ENCODE data around the gene AP1G2. TPM values are rescaled to one million over a fixed set of nuclear protein-coding genes. Genes with fewer than 3 reads are reported as not detected.
A peak's percentile ranks its signal among the peaks of the same experiment; 100 is the strongest.

AP1G2 gene
- total and polyA plus RNA-seq, 2 of the 13 experiments (the other 11 are each of a cell fraction or from before 2014, with no cell fraction given), result 96.9 to 611 TPM

- TF ChIP-seq, protein P1, sequence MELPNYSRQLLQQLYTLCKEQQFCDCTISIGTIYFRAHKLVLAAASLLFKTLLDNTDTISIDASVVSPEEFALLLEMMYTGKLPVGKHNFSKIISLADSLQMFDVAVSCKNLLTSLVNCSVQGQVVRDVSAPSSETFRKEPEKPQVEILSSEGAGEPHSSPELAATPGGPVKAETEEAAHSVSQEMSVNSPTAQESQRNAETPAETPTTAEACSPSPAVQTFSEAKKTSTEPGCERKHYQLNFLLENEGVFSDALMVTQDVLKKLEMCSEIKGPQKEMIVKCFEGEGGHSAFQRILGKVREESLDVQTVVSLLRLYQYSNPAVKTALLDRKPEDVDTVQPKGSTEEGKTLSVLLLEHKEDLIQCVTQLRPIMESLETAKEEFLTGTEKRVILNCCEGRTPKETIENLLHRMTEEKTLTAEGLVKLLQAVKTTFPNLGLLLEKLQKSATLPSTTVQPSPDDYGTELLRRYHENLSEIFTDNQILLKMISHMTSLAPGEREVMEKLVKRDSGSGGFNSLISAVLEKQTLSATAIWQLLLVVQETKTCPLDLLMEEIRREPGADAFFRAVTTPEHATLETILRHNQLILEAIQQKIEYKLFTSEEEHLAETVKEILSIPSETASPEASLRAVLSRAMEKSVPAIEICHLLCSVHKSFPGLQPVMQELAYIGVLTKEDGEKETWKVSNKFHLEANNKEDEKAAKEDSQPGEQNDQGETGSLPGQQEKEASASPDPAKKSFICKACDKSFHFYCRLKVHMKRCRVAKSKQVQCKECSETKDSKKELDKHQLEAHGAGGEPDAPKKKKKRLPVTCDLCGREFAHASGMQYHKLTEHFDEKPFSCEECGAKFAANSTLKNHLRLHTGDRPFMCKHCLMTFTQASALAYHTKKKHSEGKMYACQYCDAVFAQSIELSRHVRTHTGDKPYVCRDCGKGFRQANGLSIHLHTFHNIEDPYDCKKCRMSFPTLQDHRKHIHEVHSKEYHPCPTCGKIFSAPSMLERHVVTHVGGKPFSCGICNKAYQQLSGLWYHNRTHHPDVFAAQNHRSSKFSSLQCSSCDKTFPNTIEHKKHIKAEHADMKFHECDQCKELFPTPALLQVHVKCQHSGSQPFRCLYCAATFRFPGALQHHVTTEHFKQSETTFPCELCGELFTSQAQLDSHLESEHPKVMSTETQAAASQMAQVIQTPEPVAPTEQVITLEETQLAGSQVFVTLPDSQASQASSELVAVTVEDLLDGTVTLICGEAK (IDR thresholded peaks at IDR 0.05), result no peak
- TF ChIP-seq, protein P1 (CRISPR knock-in tag; IDR thresholded peaks at IDR 0.05), result peak; percentile 58
- TF ChIP-seq DMTF1 (CRISPR knock-in tag; IDR thresholded peaks at IDR 0.05) (no peak), SNRNP70 (IDR thresholded peaks at IDR 0.05; ENCODE audit: low read depth, low read length) (no peak), ZBTB20 (CRISPR knock-in tag; IDR thresholded peaks at IDR 0.05; ENCODE audit: borderline replicate concordance, low read depth) (0 out of 2 replicates have a peak, but pooled peaks have one; percentile 45), NR2F2 (IDR thresholded peaks at IDR 0.05; ENCODE audit: borderline replicate concordance, low read depth) (no peak), ZNF572 (CRISPR knock-in tag; IDR thresholded peaks at IDR 0.05) (0 out of 2 replicates have a peak, but pooled peaks have one; percentile 25), ARID5B (CRISPR knock-in tag; IDR thresholded peaks at IDR 0.05) (no peak), GFI1 (CRISPR knock-in tag; IDR thresholded peaks at IDR 0.05; ENCODE audit: borderline replicate concordance) (no peak), ZNF256 (CRISPR knock-in tag; conservative IDR thresholded peaks at IDR 0.05) (no peak)
- TF ChIP-seq, protein P2, sequence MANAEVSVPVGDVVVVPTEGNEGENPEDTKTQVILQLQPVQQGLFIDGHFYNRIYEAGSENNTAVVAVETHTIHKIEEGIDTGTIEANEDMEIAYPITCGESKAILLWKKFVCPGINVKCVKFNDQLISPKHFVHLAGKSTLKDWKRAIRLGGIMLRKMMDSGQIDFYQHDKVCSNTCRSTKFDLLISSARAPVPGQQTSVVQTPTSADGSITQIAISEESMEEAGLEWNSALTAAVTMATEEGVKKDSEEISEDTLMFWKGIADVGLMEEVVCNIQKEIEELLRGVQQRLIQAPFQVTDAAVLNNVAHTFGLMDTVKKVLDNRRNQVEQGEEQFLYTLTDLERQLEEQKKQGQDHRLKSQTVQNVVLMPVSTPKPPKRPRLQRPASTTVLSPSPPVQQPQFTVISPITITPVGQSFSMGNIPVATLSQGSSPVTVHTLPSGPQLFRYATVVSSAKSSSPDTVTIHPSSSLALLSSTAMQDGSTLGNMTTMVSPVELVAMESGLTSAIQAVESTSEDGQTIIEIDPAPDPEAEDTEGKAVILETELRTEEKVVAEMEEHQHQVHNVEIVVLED (CRISPR knock-in tag; IDR thresholded peaks at IDR 0.05; ENCODE audit: borderline replicate concordance), result no peak
These were observed 2.0 kb upstream of the AP1G2 start (continued) for GRCh38 chr14:23569443-23570151.
